ENCODE results near the gene EFCAB5. TPM values are rescaled to one million over a fixed set of nuclear protein-coding genes. Genes with fewer than 3 reads are reported as not detected.
"Not testable (repeated sequence)": the region's sequence is repeated elsewhere in the genome, so short reads cannot be mapped to it uniquely, and the experiment has no call there.

EFCAB5 gene
- total RNA-seq, 1 donor from 2014 or later = 1.8 TPM

DNA sequence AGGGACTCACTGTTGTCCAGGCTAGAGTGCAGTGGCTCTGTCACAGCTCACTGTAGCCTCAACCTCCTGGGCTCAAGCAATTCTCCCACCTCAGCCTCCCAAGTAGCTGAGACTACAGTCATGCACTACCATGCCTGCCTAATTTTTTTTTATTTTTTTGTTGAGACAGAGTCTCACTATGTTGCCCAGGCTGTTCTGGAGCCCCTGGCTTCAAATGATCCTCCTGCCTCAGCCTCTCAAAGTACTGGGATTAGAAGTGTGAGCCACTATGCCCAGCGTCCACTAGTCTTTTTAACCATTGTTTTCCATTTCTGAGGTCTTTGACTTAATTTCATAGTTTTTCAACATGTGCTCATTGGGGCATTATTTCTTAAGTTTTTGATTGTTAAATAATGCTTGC is 188.7 kb downstream of the EFCAB5 start:
- H3K4me1 ChIP-seq = peaks cover 6% of the 10 kb centered on the region
- ATAC-seq = no peak
- H3K27ac ChIP-seq = no peak overlapping the region
- TF ChIP-seq, protein P1, sequence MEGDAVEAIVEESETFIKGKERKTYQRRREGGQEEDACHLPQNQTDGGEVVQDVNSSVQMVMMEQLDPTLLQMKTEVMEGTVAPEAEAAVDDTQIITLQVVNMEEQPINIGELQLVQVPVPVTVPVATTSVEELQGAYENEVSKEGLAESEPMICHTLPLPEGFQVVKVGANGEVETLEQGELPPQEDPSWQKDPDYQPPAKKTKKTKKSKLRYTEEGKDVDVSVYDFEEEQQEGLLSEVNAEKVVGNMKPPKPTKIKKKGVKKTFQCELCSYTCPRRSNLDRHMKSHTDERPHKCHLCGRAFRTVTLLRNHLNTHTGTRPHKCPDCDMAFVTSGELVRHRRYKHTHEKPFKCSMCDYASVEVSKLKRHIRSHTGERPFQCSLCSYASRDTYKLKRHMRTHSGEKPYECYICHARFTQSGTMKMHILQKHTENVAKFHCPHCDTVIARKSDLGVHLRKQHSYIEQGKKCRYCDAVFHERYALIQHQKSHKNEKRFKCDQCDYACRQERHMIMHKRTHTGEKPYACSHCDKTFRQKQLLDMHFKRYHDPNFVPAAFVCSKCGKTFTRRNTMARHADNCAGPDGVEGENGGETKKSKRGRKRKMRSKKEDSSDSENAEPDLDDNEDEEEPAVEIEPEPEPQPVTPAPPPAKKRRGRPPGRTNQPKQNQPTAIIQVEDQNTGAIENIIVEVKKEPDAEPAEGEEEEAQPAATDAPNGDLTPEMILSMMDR (IDR thresholded peaks at IDR 0.05) = no peak
- DNase-seq = no peak
- H3K36me3 ChIP-seq = peaks cover 34% of the 10 kb centered on the region
- H3K9me3 ChIP-seq = no peaks in the 10 kb centered on the region
- H3K27me3 ChIP-seq (ENCODE audit: low read depth) = no peaks in the 10 kb centered on the region
- intact Hi-C loops (cut with DNase I) = no loop called here
- H3K4me3 ChIP-seq = no peak overlapping the region

DNA sequence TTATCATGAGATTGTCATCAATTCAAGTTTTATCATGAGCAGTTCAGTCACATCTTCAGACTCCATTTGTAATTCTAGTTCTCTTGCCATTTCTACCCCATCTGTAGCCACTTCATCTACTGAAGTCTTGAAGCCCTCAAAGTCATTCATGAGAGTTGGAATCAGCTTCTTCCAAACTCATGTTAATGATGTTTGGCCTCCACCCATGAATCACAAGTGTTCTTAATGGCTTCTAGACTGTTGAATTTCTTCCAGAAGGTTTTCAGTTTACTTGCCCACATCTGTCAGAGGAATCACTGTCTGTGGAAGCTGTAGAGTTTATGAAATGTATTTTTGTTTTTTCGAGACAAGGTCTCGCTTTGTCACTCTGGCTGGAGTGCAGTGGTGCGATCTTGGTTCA is 191.2 kb downstream of the EFCAB5 start:
- ATAC-seq = no peak
- no peak overlapping the region for H3K4me3 ChIP-seq
- H3K36me3 ChIP-seq = peaks cover 30% of the 10 kb centered on the region
- DNase-seq = no peak
- H3K27me3 ChIP-seq (ENCODE audit: low read depth) = no peaks in the 10 kb centered on the region
- H3K9me3 ChIP-seq = no peaks in the 10 kb centered on the region
- H3K4me1 ChIP-seq = no peaks in the 10 kb centered on the region
- intact Hi-C loops (cut with DNase I) = no loop called here
- TF ChIP-seq, protein P1 (IDR thresholded peaks at IDR 0.05) = no peak
- H3K27ac ChIP-seq = no peak overlapping the region

DNA sequence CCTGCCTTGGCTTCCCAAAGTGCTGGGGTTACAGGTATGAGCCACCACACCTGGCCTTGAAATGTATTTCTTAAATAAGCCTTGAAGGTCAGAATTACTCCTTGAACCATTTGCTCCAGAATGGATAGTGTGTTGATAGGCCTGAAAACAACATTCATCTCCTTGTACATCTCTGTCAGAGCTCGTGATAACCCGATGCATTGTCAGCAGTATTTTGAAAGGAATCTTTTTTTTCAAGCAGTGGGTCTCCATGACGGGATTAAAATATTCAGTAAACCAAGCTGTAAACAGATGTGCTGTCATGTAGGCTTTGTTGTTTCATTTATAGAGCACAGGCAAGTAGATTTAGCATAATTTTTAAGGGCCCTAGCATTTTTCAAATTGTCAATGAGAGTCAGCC is 191.8 kb downstream of the EFCAB5 start:
- Histone ChIP-seq H3K4me3 (no peak overlapping the region), H3K9me3 (no peaks in the 10 kb centered on the region), H3K4me1 (peaks cover 6% of the 10 kb centered on the region), H3K27ac (no peak overlapping the region), H3K36me3 (peaks cover 24% of the 10 kb centered on the region), H3K27me3 (ENCODE audit: low read depth) (no peaks in the 10 kb centered on the region)
- TF ChIP-seq, protein P1 (IDR thresholded peaks at IDR 0.05) = no peak
- intact Hi-C loops (cut with DNase I) = no loop called here
- ATAC-seq (no peak), DNase-seq (no peak)

DNA sequence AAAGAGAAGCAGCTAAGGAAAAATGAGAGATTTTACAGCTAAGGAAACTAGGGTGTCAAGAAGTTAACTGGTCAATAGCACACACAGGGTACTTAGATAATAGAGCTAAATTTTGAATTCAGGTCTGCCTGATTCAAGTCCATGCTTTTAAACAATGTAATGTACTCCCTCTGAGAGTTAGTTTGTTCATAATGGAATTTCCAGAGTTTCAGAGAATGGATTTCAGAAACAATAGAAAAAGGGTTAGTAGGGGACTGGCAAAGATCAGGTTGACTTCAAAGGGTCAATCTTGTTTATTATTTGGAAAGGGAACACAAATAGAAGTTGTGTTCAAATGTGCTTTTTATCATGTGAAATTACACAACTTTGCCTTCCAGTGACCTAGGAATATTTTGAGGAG is 193.1 kb downstream of the EFCAB5 start:
- intact Hi-C loops (cut with DNase I) = no loop called here
- no peak for DNase-seq
- Histone ChIP-seq H3K9me3 (no peaks in the 10 kb centered on the region), H3K27me3 (ENCODE audit: low read depth) (no peaks in the 10 kb centered on the region), H3K4me3 (no peak overlapping the region), H3K27ac (no peak overlapping the region), H3K36me3 (peaks cover 16% of the 10 kb centered on the region), H3K4me1 (peaks cover 7% of the 10 kb centered on the region)
- no peak for ATAC-seq
- TF ChIP-seq, protein P1 (IDR thresholded peaks at IDR 0.05) = no peak

DNA sequence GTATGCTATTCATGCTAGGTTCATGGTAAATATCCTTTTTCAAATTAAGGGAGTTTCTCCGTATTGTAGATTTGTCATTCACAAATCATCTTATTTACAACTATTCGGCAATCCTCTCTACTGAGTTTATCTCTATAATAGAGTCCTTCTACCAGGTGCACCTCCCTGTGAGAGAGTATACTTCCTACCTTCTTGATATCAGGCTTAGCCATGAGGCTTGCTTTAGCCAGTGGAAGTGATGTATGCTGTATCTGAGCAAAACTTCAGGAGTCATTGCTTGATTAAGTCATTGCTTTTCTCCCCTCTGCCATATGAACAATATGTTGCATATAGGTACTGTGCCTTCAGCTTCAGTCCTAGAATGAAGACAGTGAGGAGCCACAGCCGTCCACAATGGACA is 195.7 kb downstream of the EFCAB5 start:
- TF ChIP-seq, protein P1 (IDR thresholded peaks at IDR 0.05) = no peak
- Histone ChIP-seq H3K27ac (no peak overlapping the region), H3K4me1 (peaks cover 7% of the 10 kb centered on the region), H3K27me3 (ENCODE audit: low read depth) (no peaks in the 10 kb centered on the region), H3K4me3 (no peak overlapping the region), H3K36me3 (no peaks in the 10 kb centered on the region), H3K9me3 (no peaks in the 10 kb centered on the region)
- intact Hi-C loops (cut with DNase I) = no loop called here
- DNase-seq = no peak
- ATAC-seq = no peak

DNA sequence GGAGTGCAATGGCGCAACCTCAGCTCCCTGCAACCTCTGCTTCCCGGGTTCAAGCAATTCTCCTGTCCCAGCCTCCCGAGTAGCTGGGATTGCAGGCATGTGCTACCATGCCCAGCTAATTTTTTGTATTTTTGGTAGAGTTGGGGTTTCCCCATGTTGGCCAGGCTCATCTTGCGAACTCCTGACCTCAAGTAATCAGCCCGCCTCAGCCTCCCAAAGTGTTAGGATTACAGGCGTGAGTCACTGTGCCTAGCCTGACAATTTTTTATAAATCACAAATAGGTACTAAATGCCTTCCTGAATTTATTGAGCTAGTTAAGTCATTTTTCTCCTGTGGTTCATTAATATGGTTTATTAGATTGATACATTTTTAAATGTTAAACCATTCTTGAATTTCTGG is 206.4 kb downstream of the EFCAB5 start:
- intact Hi-C loops (cut with DNase I); H3K4me1 ChIP-seq; H3K27me3 ChIP-seq (ENCODE audit: low read depth); H3K9me3 ChIP-seq; DNase-seq; H3K27ac ChIP-seq; ATAC-seq; H3K4me3 ChIP-seq: not testable (repeated sequence)
- H3K36me3 ChIP-seq = peaks cover 11% of the 10 kb centered on the region
